ENCODE measurements around the gene CPHXL.

The CPHXL gene
- total RNA-seq, result 0 to 0.88 (median 0) reads per million in 17 experiments

DNA sequence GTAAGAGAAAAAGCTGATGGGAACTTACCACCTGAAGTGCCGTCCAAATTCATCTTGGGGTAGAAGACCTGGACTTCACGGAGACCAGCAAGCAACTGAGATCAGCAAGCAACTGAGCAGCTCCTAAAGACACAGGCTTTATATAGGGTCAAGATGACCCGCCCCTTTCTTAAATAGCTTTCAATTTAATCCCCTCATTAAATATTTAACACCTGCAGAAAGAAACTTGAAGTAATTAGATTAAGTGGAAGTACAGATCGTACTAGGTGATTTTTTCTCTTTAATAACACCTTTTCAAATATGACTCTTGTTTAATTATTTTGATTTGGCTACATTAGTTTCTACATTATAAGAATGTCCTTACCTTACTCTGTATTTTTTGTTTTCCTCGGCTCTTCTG is at the start of gene CPHXL:
Gene CPHXL, minus strand, starts transcription at position 101 of the 400 bp plus-strand sequence. Its CDS starts 48 bp downstream, at position 53.
- DNase-seq, result no peak

DNA sequence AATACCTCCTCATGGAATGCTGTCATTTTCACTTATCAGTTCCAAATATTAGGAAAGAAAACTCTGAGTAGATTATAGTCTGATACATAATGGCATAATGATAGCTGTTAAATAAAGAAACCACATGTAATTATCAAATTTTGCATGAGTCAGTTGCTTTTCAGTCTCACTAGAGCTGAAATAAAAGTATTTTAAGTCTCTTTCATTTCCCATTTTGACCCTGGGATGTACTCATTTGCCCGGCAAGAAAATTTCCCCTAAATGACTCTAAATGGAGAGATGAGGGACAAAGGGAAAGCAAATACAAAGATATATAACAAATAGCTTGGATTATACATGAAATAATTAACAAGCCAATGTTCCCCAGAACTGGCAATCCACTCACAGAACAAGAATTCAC is 47.9 kb upstream of the CPHXL start:
- no peak for DNase-seq

DNA sequence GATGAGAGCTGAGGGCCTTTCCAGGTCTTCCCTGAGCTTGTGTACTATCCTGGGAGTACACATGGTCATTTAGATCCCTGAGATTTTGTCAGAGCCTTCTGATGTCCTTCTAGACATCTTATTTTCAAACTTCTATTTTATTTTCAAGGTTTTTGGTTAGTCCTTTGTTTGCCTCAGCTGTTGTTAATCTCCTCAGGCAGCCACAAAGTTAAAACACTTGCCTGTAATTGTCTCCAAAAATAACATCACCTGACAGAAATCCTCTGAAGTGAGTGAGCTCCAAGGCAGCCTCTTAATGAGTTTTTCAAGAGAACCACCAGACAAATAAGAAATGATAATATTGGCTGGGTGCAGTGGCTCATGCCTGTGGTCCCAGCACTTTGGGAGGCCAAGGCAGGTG is 43.8 kb upstream of the CPHXL start:
- DNase-seq, result no peak

DNA sequence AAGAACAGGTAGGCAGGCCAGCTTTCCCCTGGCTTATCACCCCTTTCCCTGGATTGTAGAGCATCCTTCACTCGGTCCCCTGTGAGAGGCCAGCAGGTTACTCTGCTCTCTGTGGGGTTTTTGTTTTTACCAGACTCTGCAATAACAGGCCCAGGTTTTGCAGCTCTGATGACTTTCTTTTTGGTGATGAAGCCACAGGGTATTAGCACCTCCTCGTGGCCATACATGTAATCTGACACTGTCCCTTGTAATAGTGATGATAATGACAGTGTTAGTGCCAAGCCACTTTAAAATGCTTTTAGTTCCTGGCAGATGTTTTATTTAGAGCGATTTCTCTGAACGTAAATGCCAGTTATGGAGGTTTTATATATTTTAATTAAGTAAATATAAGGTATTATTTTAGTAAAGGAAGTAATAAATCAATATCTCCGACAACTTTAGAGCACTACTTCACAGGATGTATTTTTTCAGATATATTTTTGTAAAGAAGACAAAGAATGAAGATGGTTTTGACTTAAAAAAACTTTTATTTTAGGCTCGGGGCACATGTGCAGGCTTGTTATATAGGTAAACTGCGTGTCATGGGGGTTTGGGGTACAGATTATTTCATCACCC is 38.0 kb upstream of the CPHXL start:
- peak; percentile 52 to 70 (median 66) for DNase-seq

DNA sequence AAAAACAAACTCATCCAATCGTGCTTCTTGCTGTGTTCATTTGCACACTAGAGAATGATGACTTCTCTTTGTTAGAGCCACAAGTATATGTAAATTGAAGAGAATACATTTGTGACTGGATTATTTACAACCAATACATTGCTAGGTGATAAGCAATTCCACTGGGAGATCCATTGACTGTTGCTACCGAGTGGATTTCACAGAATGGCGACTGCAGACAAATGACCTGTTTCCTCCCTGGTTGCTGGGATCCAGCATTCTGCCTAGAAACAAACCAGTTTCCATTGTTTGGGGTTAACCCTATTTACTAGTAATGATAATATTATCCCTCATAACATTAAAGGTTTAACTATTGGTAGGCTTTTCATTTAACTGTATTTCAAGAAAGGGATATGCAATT is 36.9 kb upstream of the CPHXL start:
- no peak for DNase-seq

DNA sequence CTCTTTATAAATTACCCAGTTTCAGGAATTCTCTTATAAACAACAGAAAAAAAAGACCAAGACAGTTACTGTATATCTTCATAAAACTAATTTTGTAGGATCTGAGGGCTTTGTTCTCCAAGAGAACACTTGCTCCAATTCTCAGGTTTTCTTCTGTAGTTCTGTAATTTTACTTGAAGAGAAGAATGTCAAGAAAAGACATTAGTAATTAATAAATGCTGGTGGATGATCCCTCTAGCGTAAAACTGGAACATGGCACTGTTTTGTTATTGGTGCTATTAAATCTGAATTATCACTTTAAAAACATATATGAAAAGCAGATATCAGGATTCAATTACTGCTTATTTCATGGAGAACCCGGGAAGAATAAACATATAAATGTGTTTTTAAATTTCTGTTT is 36.5 kb upstream of the CPHXL start:
- DNase-seq, result no peak

DNA sequence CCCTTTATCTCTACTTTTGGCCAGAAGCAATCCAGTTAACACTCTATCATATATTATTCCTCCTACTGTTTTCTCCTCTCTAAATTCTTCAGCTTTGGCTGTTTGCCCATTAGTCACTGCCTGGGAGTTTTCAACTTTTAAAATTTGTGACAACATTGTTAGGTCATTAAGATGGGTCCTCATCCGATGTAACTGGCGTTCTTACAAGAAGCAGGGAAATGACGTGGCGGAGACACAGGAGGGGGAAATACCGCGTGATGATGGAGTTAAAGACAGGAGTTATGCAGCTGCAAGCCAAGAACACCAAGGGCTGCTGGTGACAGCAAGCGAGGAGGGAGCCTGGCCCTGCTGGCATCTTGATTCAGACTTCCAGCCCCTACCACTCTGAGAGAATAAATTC is 34.8 kb upstream of the CPHXL start:
- DNase-seq, result no peak

DNA sequence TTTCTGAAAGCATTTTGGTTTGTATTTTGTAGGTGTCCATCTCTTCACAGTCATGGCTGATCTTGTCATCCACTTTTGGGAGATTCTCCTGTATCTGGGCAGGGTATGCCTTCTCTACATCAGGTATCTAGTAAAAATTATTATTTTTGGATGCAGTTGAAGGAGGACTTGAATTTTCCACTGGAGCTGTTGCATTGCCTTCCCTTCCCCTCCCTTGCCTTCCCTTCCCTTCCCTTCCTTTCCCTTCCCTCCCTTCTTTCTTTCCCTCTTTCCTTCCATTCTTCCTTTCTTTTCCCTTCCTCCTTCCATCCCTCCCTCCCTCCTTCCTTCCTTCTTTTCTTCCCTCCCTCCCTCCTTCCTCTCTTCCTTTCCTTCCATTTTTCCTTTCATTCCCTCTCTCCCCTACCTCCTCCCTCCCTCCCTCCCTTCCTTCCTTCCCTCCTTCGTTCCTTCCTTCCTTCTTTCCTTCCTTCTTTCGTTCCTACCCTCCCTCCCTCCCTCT is 33.8 kb upstream of the CPHXL start:
- DNase-seq, result no peak

DNA sequence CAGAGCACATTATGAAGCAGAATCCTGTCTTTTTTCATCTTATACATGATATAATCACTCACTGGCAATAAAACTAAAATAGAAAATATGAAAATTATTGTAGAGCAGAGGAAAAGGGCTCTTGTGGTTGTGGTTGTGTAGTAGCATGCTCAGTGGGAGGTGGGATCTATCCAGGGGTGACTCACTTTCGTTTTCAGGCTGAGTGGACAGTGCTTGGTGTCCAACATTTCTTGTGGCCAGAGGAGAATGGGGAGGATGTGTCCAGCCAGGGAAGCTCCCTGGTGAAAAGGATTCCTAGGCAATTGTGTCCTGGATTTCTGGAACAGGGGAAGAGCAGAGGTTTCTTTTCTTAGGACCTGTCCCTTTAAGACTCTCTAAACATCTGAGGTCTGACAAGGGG is 31.9 kb upstream of the CPHXL start:
- no peak for DNase-seq

DNA sequence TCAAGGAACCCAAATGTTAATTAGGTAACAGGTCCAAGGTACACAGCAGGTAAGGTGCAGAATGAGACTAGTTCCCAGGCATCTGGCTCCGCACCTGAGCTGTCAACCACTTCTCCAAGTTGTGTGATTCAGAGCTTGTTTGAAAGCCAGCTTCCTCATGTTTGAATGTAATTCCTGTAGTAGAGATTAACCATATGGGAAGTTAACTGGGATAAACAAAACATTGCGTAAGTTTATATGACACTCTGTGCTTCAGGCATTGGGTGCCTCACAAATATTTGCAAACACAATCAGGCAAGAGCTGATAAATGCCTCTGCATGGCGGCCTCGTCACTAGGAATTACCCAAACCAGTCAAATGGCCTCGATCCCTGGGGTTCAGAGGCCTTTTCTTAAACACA is 27.9 kb upstream of the CPHXL start:
- DNase-seq, result no peak

DNA sequence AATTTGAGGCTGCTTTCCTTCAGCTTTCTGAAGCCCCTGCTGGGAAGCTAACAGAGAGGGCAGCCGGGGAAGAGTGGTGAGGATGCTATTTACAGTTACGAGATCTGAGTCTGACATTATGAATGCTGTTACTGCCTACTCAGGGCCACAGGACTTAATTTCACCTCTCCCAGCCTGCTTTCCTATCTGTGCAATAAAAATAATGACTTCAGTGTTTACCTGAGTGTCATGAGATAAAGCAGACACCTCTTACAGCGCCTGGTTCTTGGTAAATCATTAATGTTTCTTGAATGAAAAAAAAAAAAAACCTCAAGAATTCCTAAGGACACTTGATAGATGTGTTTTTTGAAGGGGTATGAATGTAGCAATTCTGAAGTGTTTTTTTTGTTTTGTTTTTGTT is 24.2 kb upstream of the CPHXL start:
- no peak for DNase-seq

DNA sequence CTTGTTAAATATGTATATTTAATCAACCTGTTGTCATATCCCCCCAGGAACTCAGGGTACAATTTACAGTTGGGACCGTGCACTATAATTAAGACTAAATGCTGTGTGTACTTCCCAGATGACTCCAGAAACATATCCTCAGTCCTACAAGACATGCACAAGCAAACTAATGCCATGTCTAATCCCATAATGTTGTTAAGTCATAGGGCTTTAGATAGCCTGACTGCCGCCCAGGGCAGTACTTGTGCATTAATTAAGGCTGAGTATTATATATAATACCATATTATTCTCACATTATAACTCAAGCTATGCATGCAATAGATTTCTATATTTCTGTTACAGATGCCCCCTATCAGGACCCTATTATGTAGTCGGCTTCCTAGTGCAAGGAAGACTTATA is 20.1 kb upstream of the CPHXL start:
- DNase-seq, result no peak

DNA sequence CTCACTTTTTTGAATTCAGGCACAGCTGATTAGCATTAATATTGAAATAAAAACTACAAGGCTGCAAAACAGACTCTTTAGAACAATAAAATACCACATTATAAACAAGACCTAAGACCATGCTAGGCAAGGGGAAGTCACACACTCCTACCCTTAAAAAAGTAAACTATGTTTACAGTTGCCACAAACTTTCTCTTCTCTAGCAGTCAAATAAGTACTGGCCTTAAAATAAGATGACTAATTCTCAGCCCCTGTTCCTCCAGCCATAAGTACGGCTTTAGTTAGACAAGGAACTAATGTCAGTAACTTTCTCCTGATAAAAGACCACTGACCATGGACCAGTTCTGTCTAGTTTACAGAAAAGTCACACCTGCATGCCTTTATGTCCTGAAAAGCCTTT is 19.5 kb upstream of the CPHXL start:
- no peak for DNase-seq

DNA sequence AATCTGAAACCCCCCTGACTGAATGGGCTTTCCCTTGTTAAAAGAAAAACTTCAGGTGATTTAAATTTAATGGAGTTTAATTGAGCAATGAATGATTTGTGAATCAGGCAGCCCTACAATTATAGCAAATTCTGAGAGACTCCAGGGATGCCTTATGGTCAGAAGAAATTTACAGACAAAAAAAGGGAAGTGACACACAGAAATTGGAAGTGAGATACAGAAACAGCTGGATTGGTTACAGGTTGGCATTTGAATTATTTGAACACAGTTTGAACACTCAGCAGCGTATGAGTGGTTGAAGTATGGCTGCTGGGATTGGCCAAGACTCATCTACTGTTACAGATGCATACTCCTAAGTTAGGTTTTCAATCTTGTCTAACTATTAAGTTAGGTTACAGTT is 19.0 kb upstream of the CPHXL start:
- no peak for DNase-seq

DNA sequence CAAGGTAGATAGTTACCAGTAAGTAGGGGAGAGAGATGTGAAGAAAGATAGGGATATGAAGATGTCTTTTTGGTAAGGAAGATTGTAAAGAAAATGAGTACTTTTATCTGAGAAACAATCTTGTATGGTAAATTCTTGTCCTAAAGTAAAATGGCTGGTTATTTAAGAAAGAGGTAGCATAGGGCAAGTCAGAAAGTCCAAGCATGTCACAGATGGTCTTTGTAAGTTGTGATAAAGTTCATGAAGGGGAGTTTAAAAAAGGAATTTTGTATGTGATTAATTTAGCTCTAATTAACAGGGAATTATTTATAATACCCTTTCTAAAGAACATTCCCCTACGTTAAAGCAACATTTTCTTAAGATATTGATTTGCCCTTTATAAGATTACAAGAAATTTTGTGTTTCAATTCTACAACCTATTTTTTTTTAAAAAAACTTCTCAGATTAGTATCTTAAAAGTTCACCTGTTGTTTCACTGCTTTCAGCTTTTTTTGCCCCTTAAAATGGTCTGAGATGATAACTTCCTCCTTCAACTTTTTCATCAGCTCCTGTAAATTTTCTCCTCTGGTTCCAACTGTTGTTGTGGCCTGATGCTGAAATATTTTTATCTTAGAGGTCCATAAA is 16.2 kb upstream of the CPHXL start:
- DNase-seq, result no peak

DNA sequence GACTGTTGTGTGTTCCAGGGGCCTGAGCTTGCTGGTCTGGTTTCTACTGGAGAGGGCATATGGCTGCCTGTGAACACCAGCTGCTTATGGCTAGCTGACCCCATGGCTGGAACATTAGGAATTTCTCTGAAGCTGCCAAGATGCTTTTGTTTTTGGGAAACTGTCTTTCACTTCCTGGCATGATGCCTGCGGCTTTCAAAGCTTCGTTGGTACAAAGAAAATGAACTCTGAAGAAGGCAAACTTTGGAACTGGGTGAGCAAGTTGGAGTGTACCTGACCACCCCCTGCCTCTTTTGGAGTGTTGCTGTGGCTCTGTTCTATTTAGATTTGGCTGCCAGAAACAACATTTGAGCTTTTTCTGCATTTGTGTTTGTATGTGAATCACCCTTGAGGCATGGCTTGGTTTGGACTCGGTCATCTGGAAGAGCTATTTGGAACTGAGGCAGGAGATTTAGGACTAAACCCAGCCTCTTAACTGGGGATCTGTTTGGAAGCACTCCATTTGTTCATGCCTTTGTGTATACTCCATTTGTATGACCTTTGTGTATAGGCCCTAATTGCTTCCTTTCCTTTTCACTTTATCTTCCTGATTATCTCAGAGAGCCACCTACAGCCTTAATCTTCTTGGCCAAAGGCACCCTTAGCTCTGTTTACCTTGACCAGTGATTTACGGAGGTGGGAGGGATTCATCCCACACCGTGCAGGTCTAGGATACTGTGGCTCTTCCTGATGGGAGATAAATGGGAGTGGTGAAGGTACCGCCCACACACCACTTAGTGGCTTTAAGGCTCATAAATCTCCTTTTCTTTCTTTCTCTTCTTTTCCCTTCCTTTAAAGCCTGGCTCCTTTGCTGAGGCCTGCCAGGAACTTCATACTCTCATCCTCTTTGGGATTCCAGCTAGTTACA is 7.3 kb upstream of the CPHXL start:
- no peak for DNase-seq

DNA sequence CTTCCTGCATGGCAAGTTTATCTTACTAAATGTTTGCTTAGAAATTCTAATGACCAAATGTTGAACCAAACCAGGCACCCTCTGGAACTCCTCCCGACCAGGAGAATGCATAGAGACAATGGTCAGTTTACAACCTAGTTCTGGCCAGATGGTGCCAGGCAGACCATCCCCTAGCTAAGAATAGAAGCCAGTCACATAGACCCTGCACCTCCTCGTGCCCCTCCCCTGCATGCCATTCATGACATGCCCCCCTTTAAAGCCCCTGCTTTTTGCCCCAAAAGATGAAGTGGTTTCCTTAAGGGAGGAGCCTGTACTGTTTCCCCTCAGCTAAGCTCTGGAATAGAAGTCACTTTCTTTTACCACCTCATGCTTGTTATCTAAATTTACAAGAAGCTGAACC is 6.6 kb upstream of the CPHXL start:
- DNase-seq, result no peak

DNA sequence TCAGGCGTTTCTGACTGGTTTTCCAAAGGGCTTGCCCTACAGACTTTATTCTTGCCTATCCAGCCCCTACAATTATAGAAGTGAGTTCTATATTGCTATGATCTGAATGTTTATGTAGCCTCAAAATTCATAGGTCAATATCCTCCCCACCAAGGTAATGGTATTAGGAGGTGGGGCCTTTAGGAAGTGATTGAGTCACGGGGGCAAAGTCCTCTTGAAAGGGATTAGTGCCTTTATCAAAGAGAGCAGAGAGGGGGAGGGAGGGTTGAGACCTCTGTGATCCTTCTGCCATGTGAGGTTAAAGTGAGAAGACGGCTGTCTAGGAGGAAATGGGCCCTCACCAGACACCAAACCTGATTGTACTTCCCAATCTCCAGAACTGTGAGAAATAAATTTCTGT is 931 bp upstream of the CPHXL start:
- DNase-seq, result no peak

DNA sequence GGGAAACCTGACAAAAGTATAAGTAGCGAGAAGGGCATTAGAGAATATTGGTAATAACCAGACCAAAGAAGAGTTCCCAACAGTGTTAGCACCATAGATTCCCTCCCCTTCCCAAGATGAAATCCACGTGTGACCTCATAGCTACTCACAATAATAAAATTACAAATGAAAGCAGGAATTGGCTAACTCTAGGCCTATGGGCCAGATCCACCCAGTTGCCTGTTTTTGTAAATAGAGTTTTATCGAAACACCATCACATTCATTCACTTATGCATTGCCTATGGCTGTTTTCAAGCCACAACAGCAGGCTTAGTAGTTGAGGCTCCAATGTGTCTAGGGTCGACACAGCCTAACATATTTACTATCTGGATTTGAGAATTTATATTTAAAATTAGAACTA is 7.8 kb downstream of the CPHXL start:
- no peak for DNase-seq

DNA sequence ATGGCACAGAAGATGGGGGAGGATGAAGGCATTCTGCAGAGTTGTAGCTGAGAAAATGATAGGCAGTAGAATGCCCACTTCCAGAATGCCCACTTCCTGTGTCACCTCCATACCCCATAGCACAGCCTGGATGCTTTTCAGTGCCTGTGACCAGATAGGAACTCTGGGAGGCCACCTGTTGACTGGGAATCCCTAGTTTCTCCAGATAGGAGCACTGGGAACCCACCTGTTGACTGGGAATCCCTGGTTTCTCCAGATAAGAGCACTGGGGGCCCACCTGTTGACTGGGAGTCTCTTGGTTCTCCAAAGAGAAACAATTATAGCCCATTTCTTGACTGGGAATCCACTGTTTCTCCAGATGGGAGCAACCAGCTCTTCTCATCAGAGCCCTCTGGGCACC is 11.6 kb downstream of the CPHXL start:
- DNase-seq, result no peak

DNA sequence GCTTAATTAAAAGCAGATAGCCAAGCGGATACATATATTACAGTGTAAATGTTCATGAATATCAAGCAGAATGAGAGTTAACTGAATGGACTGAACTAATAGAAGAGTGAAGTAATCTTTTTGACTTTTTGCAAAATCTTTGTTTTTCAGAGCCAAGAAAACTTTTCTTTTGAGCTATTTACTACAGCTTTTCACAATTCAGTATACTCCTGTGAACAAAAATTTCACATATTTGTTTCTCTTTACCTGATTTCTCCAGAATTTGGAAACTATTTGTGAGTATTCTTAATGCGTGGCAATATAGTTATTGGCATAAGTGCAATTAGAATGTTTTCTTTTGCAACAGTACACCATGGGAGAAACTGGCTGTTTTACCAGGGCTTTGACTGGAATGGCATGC is 15.9 kb downstream of the CPHXL start:
- DNase-seq, result no peak

DNA sequence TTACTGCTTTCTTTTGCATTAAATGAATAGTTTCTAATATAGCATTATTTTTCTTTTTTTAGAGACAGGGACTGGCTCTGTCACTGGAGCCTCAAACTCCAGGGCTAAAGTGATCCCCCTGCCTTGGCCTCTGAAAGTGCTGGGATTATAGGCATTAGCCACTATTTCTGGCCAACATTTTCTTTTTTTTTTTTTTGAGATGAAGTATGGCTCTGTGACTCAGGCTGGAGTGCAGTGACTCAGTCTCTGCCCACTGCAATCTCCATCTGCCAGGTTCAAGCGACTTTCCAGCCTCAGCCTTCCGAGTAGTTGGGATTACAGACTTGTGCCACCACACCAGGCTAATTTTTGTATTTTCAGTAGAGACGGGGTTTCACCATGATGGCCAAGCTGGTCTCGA is 23.0 kb downstream of the CPHXL start:
- no peak for DNase-seq

DNA sequence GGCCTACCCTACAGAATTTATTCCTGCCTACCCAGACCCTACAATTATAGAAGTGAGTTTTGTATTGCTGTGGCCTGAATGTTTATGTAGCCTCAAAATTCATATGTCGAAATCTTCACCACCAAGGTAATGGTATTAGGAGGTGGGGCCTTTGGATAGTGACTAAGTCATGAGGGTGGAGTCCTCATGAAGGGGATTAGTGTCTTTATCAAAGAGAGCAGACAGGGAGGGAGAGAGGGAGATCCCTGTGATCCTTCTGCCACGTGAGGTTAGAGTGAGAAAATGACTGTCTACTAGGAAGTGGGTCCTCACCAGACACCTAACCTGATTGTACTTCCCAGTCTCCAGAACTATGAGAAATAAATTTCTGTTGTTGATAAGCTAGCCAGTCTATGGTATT is 24.0 kb downstream of the CPHXL start:
- DNase-seq, result no peak

DNA sequence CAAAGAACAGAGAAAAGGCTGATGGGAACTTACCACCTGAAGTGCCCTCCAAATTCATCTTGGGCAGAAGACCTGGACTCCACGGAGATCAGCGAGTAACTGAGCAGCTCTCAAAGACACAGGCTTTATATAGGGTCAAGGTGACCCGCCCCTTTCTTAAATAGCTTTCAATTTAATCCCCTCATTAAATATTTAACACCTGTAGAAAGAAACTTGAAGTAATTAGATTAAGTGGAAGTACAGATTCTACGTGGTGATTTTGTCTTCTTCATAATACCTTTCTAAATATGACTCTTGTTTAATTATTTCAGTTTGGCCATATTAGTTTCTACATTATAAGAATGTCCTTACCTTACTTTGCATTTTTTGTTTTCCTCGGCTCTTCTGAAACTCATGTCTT is 24.9 kb downstream of the CPHXL start, which contains the start of gene DUXB:
Gene DUXB, minus strand, starts transcription at position 101 of the 400 bp plus-strand sequence. Its CDS starts 43 bp downstream, at position 58.
- DNase-seq, result no peak
